GM12878 (cell line): Measurements from ENCODE around the gene FXYD4. TPM values are rescaled to one million over a fixed set of nuclear protein-coding genes. Genes with fewer than 3 reads are reported as not detected.

ENCODE experiments used
- ATF3 ChIP-seq: IDR thresholded peaks from 2 replicates; pipeline ENCODE4 v1.6.1; 2011; ENCODE audit warnings: low read depth, mild to moderate bottlenecking, low read length, moderate library complexity, borderline replicate concordance; ENCODE audit errors: extremely low read depth
- BCLAF1 ChIP-seq: fragments of 450-650 bp; IDR thresholded peaks from 2 replicates; pipeline ENCODE4 v1.6.1; 2017; ENCODE audit warnings: antibody characterized with exemption, mild to moderate bottlenecking, moderate library complexity
- BMI1 ChIP-seq: fragments of 450-650 bp; IDR thresholded peaks from 2 replicates; pipeline ENCODE4 v1.6.1; 2016; ENCODE audit warnings: mild to moderate bottlenecking, moderate library complexity, borderline replicate concordance
- CBFB ChIP-seq: IDR thresholded peaks from 2 replicates; pipeline ENCODE4 v1.6.1; 2016; ENCODE audit warnings: antibody characterized with exemption, low read depth
- CBX3 ChIP-seq: fragments of 200-600 bp; sonication (generic); IDR thresholded peaks from 2 replicates; pipeline ENCODE4 v1.6.1; 2016; ENCODE audit warnings: low read depth, borderline replicate concordance
- FOXM1 ChIP-seq: IDR thresholded peaks from 2 replicates; pipeline ENCODE4 v1.6.1; 2012; ENCODE audit warnings: low read depth, mild to moderate bottlenecking, inconsistent platforms, low read length, moderate library complexity
- HDGF ChIP-seq: fragments of 450-650 bp; IDR thresholded peaks from 2 replicates; pipeline ENCODE4 v1.6.1; 2016; ENCODE audit warnings: antibody characterized with exemption
- IKZF1 ChIP-seq: fragments of 450-650 bp; conservative IDR thresholded peaks from 2 replicates; pipeline ENCODE4 v1.6.1; 2017; ENCODE audit warnings: antibody characterized with exemption, mild to moderate bottlenecking
- IRF5 ChIP-seq: fragments of 450-650 bp; IDR thresholded peaks from 2 replicates; pipeline ENCODE4 v1.6.1; 2017; ENCODE audit warnings: borderline replicate concordance
- JUND ChIP-seq: IDR thresholded peaks from 2 replicates; pipeline ENCODE4 v1.6.1; 2012; ENCODE audit warnings: low read depth, mild to moderate bottlenecking, low read length, improper control_type of control experiment, moderate library complexity
- KAT2A ChIP-seq: conservative IDR thresholded peaks from 2 replicates; pipeline ENCODE4 v1.6.1; 2011; ENCODE audit warnings: low read depth, low read length; ENCODE audit not compliant: control insufficient read depth
- KDM1A ChIP-seq: fragments of 200-600 bp; sonication (generic); IDR thresholded peaks from 2 replicates; pipeline ENCODE4 v1.6.1; 2016; ENCODE audit warnings: borderline replicate concordance
- NR2C2 ChIP-seq: IDR thresholded peaks from 2 replicates; pipeline ENCODE4 v1.6.1; 2011; ENCODE audit warnings: borderline replicate concordance, low read depth; ENCODE audit not compliant: control insufficient read depth, insufficient read length
- POLR2AphosphoS2 ChIP-seq: IDR thresholded peaks from 2 replicates; pipeline ENCODE4 v1.6.1; 2011; ENCODE audit warnings: low read depth, mild to moderate bottlenecking, low read length, improper control_type of control experiment, moderate library complexity
- POLR2AphosphoS5 ChIP-seq: IDR thresholded peaks from 2 replicates; pipeline ENCODE4 v1.6.1; 2011; ENCODE audit warnings: mild to moderate bottlenecking, low read length, inconsistent platforms
- RAD21 ChIP-seq: IDR thresholded peaks from 2 replicates; pipeline ENCODE4 v1.6.1; 2011; ENCODE audit warnings: mild to moderate bottlenecking, low read depth, low read length, moderate library complexity; ENCODE audit not compliant: insufficient read depth
- RAD51 ChIP-seq: fragments of 450-650 bp; IDR thresholded peaks from 2 replicates; pipeline ENCODE4 v1.6.1; 2016; ENCODE audit warnings: moderate library complexity, mild to moderate bottlenecking, inconsistent platforms
- RB1 ChIP-seq: fragments of 450-650 bp; formaldehyde crosslinking; IDR thresholded peaks from 2 replicates; pipeline ENCODE4 v1.6.1; 2017; ENCODE audit warnings: mild to moderate bottlenecking, borderline replicate concordance
- RBBP5 ChIP-seq: fragments of 200-600 bp; sonication (generic); conservative IDR thresholded peaks from 2 replicates; pipeline ENCODE4 v1.6.1; 2016
- RELA ChIP-seq: fragments of 450-650 bp; IDR thresholded peaks from 2 replicates; pipeline ENCODE4 v1.8.0; 2014; ENCODE audit warnings: borderline replicate concordance; ENCODE audit not compliant: partially characterized antibody
- RUNX3 ChIP-seq: IDR thresholded peaks from 2 replicates; pipeline ENCODE4 v1.6.1; 2012; ENCODE audit warnings: low read length, inconsistent platforms
- SP1 ChIP-seq: IDR thresholded peaks from one replicate; pipeline ENCODE4 v1.6.1; 2011; ENCODE audit warnings: low read depth, low read length
- SUZ12 ChIP-seq: fragments of 200-600 bp; sonication (generic); IDR thresholded peaks from one replicate; pipeline ENCODE4 v1.6.1; 2018; ENCODE audit warnings: antibody characterized with exemption, mild to moderate bottlenecking; ENCODE audit not compliant: unreplicated experiment
- ZBED1 ChIP-seq: IDR thresholded peaks from 2 replicates; pipeline ENCODE4 v1.6.1; 2016; ENCODE audit warnings: borderline replicate concordance
- ZNF207 ChIP-seq: fragments of 450-650 bp; IDR thresholded peaks from 2 replicates; pipeline ENCODE4 v1.6.1; 2014; ENCODE audit warnings: antibody characterized with exemption, mild to moderate bottlenecking, borderline replicate concordance
- ZNF24 ChIP-seq: fragments of 450-650 bp; IDR thresholded peaks from 2 replicates; pipeline ENCODE4 v1.6.1; 2017; ENCODE audit warnings: antibody characterized with exemption, mild to moderate bottlenecking
- ZNF384 ChIP-seq: IDR thresholded peaks from 2 replicates; pipeline ENCODE4 v1.6.1; 2012; ENCODE audit warnings: low read depth, mild to moderate bottlenecking, low read length, improper control_type of control experiment, borderline replicate concordance
- polyA plus RNA-seq, 11 experiments: library from polyadenylated mRNA; depleted of rRNA in 4 of 11; unstranded in 6 of 11; stranded (reverse) in 5 of 11; fragments of >200 nt; fragmentation: Nextera tagmentation in 4 of 11; fragmentation: Illumina TruSeq in 1 of 11; extraction: Ambion mirVana in 4 of 11; extraction: Trizol in 1 of 11; gene quantifications; 1 replicate in 1 of 11; 2 replicates in 10 of 11; pipeline versions ENCODE4 v1.2.1 to v1.2.3, GENCODE V29; 2011 to 2016; ENCODE audit warnings: inconsistent platforms in 2 of 11, missing spikeins in 2 of 11, low read depth in 1 of 11
- total RNA-seq, 4 experiments: library from RNA; depleted of rRNA in 3 of 4; stranded (reverse); fragments of >200 nt in 3 of 4; fragmentation: Illumina TruSeq in 1 of 4; extraction: Trizol in 1 of 4; gene quantifications; 2 replicates each; pipeline versions ENCODE4 v1.2.1 to v1.2.3, GENCODE V29; 2013 to 2021

FXYD4 gene
- total and polyA plus RNA-seq, 10 of the 15 experiments (the other 5 are each of a cell fraction or from before 2014, with no cell fraction given): not detected

GRCh38 chr10:43396928-43397624 is 25.6 kb downstream of the FXYD4 start (continued):
- TF ChIP-seq IRF5 (no peak), JUND (no peak), RAD51 (peak; percentile 93), RELA (no peak), KDM1A (no peak), BCLAF1 (no peak), POLR2AphosphoS5 (no peak; the same call in none of the 2 replicates), RBBP5 (no peak), BMI1 (no peak), FOXM1 (no peak), CBFB (no peak), RAD21 (no peak), HDGF (peak; percentile 85), KAT2A (no peak), RB1 (peak; percentile 97), ZNF24 (0 out of 2 replicates have a peak, but pooled peaks have one; percentile 23), NR2C2 (no peak), IKZF1 (peak; percentile 97), ATF3 (peak; percentile 75; the same call in 1 of the 2 replicates), ZBED1 (peak; percentile 30; the same call in 1 of the 2 replicates), POLR2AphosphoS2 (peak; percentile 37; the same call in 1 of the 2 replicates), SUZ12 (no peak), ZNF384 (no peak), CBX3 (no peak), SP1 (no peak), RUNX3 (peak; percentile 19), ZNF207 (0 out of 2 replicates have a peak, but pooled peaks have one; percentile 85)
